WI38 (cell line): ENCODE data around the gene ACTL6B.
"Not testable (repeated sequence)": the region's sequence is repeated elsewhere in the genome, so short reads cannot be mapped to it uniquely, and the experiment has no call there.

Experiments used
- H3K4me3 ChIP-seq: 2 replicates; pipeline ENCODE4 v1.5.1; 2011; ENCODE audit warnings: low read depth, mild to moderate bottlenecking, control low read depth, low read length
- CTCF ChIP-seq: IDR thresholded peaks from 2 replicates; pipeline ENCODE4 v1.5.1; 2012; ENCODE audit warnings: low read depth, mild to moderate bottlenecking, control low read depth, low read length

The ACTL6B gene

GRCh38 chr7:100673942-100674410 lies 17.7 kb upstream of the ACTL6B start:
- peak overlapping the region; percentile 95 for H3K4me3 ChIP-seq
- TF ChIP-seq CTCF: no peak

GRCh38 chr7:100673302-100673941 lies 17.2 kb upstream of the ACTL6B start, which contains the start of gene GNB2:
Gene GNB2 (plus strand): TSS chr7:100673740. CDS start chr7:100676266, 2,526 bp downstream.
- no peak for TF ChIP-seq CTCF
- peak within 1 kb of the TSS; percentile 95 for H3K4me3 ChIP-seq

- TF ChIP-seq CTCF: no peak
- H3K4me3 ChIP-seq: no peak overlapping the region
Observed at GRCh38 chr7:100671353-100672327, 15.4 kb upstream of the ACTL6B start.

- TF ChIP-seq CTCF: no peak
Observed at GRCh38 chr7:100670074-100670473, 13.8 kb upstream of the ACTL6B start.

GRCh38 chr7:100669106-100669505 lies 12.9 kb upstream of the ACTL6B start:
- not testable (repeated sequence) for H3K4me3 ChIP-seq

More at GRCh38 chr7:100670074-100670473, 13.8 kb upstream of the ACTL6B start:
- no peak overlapping the region for H3K4me3 ChIP-seq

GRCh38 chr7:100668069-100668449 lies 11.8 kb upstream of the ACTL6B start:
- no peak overlapping the region for H3K4me3 ChIP-seq
- no peak for TF ChIP-seq CTCF

DNA sequence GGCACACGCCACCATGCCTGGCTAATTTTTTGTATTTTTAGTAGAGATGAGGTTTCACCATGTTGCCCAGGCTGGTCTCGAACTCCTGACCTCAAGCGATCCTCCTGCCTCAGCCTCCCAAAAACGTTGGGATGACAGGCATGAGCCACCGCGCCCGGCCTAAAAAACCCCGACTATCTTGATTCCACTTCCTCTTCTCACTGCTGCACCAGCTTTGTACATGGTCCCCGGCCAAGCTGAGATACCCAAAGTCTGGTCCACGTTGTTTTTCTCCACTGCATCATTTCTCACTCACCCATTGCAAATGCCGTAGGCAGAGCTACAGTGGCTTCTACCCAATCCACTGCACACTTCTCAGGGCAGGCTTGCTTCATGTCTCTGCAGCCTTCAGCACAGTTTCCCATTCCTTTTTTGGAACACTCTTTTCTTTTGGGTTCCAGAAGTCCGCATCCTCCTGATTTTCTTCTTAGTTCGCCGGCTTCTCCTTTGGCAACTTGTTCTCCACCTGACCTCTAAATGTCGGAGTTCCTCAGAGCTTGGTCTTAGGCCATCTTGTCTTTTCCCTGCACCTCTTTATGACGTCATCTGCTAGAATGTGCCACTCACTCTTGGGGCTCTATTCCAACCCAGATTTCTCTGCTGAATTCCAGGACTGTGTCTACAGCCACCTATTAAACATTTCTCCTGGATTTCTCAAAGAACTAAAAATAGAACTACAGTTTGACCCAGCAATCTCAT lies 11.3 kb upstream of the ACTL6B start:
- TF ChIP-seq CTCF: no peak
- no peak overlapping the region for H3K4me3 ChIP-seq
